Tibial artery (tissue), 4 donors: ENCODE data around the gene PARVG.

Experiments used
- DNase-seq, 2 donors: peaks; one replicate each; pipeline ENCODE4 v3.0.0-alpha.2; 2019
- H3K27ac ChIP-seq, 2 donors: fragments of 200-600 bp; sonication (generic) in 1 of 2; 1 replicate in 1 of 2; 2 replicates in 1 of 2; pipeline ENCODE4 v1.5.1; 2018 to 2019; ENCODE audit warnings: mild to moderate bottlenecking in 1 of 2
- H3K27me3 ChIP-seq, 2 donors: fragments of 200-600 bp; sonication (generic) in 1 of 2; one replicate each; pipeline versions ENCODE4 v1.5.1 to v1.6.0; 2016 to 2019
- H3K36me3 ChIP-seq, 3 donors: fragments of 200-600 bp; sonication (generic) in 2 of 3; one replicate each; pipeline ENCODE4 v1.5.1; 2016 to 2019; ENCODE audit warnings: mild to moderate bottlenecking in 2 of 3
- H3K4me1 ChIP-seq, 4 donors: fragments of 200-600 bp; sonication (generic) in 2 of 4; 1 replicate in 3 of 4; 2 replicates in 1 of 4; pipeline ENCODE4 v1.5.1; 2016 to 2019
- H3K4me3 ChIP-seq, 2 donors: fragments of 200-600 bp; sonication (generic) in 1 of 2; 1 replicate in 1 of 2; 2 replicates in 1 of 2; pipeline ENCODE4 v1.5.1; 2018 to 2019; ENCODE audit warnings: mild to moderate bottlenecking in 2 of 2
- H3K9me3 ChIP-seq, 3 donors: fragments of 200-600 bp; sonication (generic) in 1 of 3; one replicate each; pipeline ENCODE4 v1.5.1; 2016 to 2019
- intact Hi-C: fragments of 100-400 bp; cut with DNase I; formaldehyde crosslinking; loops from one replicate; pipeline ENCODE4 v1.15.0; 2023; ENCODE audit warnings: low total_unique reads
- TF ChIP-seq, protein P1 (sequence below), 2 experiments: fragments of 200-600 bp in 1 of 2; fragments of 450-650 bp in 1 of 2; IDR thresholded peaks; one replicate each; pipeline ENCODE4 v1.5.1; 2017 to 2019; ENCODE audit warnings: antibody characterized with exemption in 2 of 2, mild to moderate bottlenecking in 1 of 2, moderate library complexity in 1 of 2

Gene PARVG

GRCh38 chr22:44205516-44206329 is 25.0 kb downstream of the PARVG start:
- DNase-seq, result peak in 1 of 2 donors; percentile 57
- intact Hi-C loops, result no loop called here
- Histone ChIP-seq H3K27me3 (peaks cover 0 to 14% of the 10 kb centered on the region in 2 donors), H3K9me3 (peaks cover 0 to 8% (median 4%) of the 10 kb centered on the region in 3 donors), H3K4me3 (no peak overlapping the region), H3K27ac (no peak overlapping the region), H3K36me3 (no peaks in the 10 kb centered on the region), H3K4me1 (peaks cover 0 to 4% (median 1%) of the 10 kb centered on the region in 4 donors)
- TF ChIP-seq, protein P1, sequence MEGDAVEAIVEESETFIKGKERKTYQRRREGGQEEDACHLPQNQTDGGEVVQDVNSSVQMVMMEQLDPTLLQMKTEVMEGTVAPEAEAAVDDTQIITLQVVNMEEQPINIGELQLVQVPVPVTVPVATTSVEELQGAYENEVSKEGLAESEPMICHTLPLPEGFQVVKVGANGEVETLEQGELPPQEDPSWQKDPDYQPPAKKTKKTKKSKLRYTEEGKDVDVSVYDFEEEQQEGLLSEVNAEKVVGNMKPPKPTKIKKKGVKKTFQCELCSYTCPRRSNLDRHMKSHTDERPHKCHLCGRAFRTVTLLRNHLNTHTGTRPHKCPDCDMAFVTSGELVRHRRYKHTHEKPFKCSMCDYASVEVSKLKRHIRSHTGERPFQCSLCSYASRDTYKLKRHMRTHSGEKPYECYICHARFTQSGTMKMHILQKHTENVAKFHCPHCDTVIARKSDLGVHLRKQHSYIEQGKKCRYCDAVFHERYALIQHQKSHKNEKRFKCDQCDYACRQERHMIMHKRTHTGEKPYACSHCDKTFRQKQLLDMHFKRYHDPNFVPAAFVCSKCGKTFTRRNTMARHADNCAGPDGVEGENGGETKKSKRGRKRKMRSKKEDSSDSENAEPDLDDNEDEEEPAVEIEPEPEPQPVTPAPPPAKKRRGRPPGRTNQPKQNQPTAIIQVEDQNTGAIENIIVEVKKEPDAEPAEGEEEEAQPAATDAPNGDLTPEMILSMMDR (IDR thresholded peaks at IDR 0.05), result no peak

DNA sequence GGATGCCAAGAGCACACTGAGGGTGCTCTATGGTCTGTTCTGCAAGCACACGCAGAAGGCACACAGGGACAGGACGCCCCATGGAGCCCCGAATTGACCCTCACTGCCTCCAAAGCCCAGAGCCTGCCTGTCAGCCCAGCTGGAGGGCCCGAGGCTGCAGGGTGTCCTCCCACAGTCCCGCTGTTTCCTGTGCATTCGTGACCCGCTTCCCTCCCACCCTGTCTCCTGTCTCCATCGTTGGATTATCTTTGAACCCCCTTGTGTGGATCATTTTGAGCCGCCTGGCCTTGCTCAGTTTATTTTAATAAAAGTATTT is 25.6 kb downstream of the PARVG start:
- intact Hi-C loops, result no loop called here
- peaks cover 0 to 8% (median 4%) of the 10 kb centered on the region in 3 donors for H3K9me3 ChIP-seq
- DNase-seq, result no peak
- H3K27me3 ChIP-seq, result peaks cover 0 to 8% of the 10 kb centered on the region in 2 donors
- TF ChIP-seq, protein P1 (IDR thresholded peaks at IDR 0.05), result no peak
- H3K4me3 ChIP-seq, result no peak overlapping the region
- H3K4me1 ChIP-seq, result peaks cover 0 to 8% (median 2%) of the 10 kb centered on the region in 4 donors
- H3K27ac ChIP-seq, result no peak overlapping the region
- H3K36me3 ChIP-seq, result no peaks in the 10 kb centered on the region

GRCh38 chr22:44206696-44207095 is 26.0 kb downstream of the PARVG start:
- peaks cover 0 to 7% of the 10 kb centered on the region in 2 donors for H3K27me3 ChIP-seq
- H3K4me3 ChIP-seq, result no peak overlapping the region
- peaks cover 0 to 12% (median 5%) of the 10 kb centered on the region in 4 donors for H3K4me1 ChIP-seq
- no peak for DNase-seq
- no peak overlapping the region for H3K27ac ChIP-seq
- TF ChIP-seq, protein P1 (IDR thresholded peaks at IDR 0.05), result no peak
- peaks cover 0 to 8% (median 4%) of the 10 kb centered on the region in 3 donors for H3K9me3 ChIP-seq
- no peaks in the 10 kb centered on the region for H3K36me3 ChIP-seq
- intact Hi-C loops, result loop anchor here (1.0 kb wide), 1 partner anchor 44 kb away; no protein-coding TSS in a partner anchor

- Histone ChIP-seq H3K27ac (no peak overlapping the region), H3K4me1 (peaks cover 0 to 19% (median 7%) of the 10 kb centered on the region in 4 donors), H3K9me3 (peaks cover 0 to 8% (median 4%) of the 10 kb centered on the region in 3 donors), H3K36me3 (no peaks in the 10 kb centered on the region), H3K4me3 (no peak overlapping the region), H3K27me3 (peaks cover 0 to 5% of the 10 kb centered on the region in 2 donors)
- intact Hi-C loops, result loop anchor here (1.0 kb wide), 1 partner anchor 43 kb away; no protein-coding TSS in a partner anchor
- TF ChIP-seq, protein P1 (IDR thresholded peaks at IDR 0.05), result no peak
- DNase-seq, result no peak
These were observed 26.7 kb downstream of the PARVG start for GRCh38 chr22:44207173-44207980.

GRCh38 chr22:44207981-44208317 is 27.2 kb downstream of the PARVG start:
- Histone ChIP-seq H3K4me1 (peaks cover 0 to 24% (median 6%) of the 10 kb centered on the region in 4 donors), H3K9me3 (peaks cover 0 to 8% (median 4%) of the 10 kb centered on the region in 3 donors), H3K27me3 (peaks cover 0 to 5% of the 10 kb centered on the region in 2 donors), H3K36me3 (no peaks in the 10 kb centered on the region), H3K4me3 (no peak overlapping the region), H3K27ac (no peak overlapping the region)
- TF ChIP-seq, protein P1 (IDR thresholded peaks at IDR 0.05), result no peak
- intact Hi-C loops, result loop anchor here (1.0 kb wide), 1 partner anchor 42 kb away; no protein-coding TSS in a partner anchor
- DNase-seq, result no peak
